ENCODE measurements around the gene ENTPD2.

ENTPD2 gene

DNA sequence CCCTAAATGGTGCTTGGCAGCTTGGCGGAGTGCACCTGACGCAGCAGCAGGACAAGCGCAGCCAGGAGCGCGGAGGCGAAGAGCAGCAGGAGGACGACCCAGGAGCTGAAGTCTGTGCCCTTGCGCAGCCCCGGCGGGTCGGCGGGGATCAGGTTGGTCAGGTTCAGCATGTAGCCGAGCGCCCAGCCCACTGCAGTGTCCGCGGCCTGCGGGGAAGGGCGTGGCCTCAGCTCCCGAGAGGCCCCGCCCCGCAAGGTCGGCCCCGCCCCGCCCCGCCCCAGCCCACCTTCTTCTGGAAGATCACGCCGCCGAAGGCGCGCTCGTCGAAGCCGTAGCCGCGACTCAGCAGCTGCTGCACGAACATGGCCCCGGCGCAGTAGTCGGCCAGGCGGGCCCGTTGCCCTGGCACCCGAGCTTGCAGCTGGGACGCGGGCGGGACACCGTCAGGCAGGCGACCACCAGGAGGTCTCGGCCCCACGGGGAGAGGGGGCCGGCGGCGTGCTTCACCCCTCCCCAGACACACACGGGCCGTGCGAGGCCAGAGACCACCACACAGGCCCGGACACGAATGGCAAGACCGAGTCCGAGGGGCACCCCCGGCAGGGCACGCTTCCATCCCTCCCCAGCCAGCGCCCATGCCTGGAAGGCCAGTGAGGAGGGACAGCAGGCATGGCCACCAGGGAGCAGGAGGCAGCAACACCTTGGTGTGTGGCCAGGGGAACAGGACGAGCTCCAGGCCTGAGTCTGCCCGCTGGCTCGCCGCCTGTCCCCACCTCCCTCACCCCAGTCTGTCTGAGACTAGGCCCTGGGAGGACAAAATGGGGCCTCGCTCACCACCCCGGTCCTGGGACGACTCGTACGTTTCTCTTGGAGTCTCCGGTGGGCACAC is 5.0 kb downstream of the ENTPD2 start:
- no peaks in the 10 kb centered on the region for H3K4me1 ChIP-seq (ENCODE audit: insufficient read depth, low read length)
- H3K9me3 ChIP-seq (ENCODE audit: control insufficient read depth, insufficient read depth, low read length): no peaks in the 10 kb centered on the region
- H3K9ac ChIP-seq (ENCODE audit: low read depth, low read length): no peak overlapping the region
- H3K36me3 ChIP-seq (ENCODE audit: insufficient read depth, low read length): no peaks in the 10 kb centered on the region

DNA sequence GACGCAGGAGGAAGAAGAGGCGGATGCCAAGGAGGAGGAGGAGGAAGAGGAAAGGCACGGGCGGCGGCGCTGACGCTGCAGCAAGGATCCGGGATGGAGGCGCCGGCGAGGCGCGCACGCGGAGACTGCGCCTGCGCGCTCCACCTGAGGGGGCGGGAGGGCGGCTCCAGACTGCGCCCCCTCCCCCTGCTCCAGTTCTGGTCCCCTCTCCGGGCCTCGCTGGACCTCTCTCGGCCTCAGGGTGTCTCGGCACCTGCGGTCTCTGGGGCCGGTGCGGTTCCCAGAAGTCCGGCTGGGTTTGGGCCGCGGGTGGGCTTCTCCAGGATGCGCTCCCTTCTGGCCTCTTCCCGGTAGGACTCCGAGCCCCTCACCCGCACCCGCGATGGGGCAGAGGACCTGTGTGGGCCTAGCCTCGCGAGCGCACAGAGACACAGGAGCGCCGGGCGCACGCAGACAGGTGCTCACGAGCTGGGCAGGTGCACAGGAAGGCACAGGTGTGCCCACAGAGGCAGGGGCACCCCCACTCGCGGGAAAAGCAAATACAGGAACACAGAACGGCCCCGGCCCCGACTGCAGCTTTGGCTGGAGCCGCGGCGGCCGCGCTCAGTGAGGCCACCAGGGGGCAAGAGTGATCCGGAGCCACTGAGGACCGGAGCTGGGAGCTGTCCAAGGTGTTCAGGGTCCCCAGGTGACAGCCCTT is 7.6 kb downstream of the ENTPD2 start, which contains the start of gene NPDC1:
TSS of gene NPDC1 (minus strand) at position 90 of the 700 bp plus-strand sequence. CDS start 188 bp downstream, outside the sequence.
- H3K9ac ChIP-seq (ENCODE audit: low read depth, low read length): peak within 1 kb of the TSS; percentile 58
- H3K4me1 ChIP-seq (ENCODE audit: insufficient read depth, low read length): no peaks in the 10 kb centered on the region; the same call in 1 of the 2 replicates
- H3K9me3 ChIP-seq (ENCODE audit: control insufficient read depth, insufficient read depth, low read length): no peaks in the 10 kb centered on the region
- H3K36me3 ChIP-seq (ENCODE audit: insufficient read depth, low read length): no peaks in the 10 kb centered on the region

DNA sequence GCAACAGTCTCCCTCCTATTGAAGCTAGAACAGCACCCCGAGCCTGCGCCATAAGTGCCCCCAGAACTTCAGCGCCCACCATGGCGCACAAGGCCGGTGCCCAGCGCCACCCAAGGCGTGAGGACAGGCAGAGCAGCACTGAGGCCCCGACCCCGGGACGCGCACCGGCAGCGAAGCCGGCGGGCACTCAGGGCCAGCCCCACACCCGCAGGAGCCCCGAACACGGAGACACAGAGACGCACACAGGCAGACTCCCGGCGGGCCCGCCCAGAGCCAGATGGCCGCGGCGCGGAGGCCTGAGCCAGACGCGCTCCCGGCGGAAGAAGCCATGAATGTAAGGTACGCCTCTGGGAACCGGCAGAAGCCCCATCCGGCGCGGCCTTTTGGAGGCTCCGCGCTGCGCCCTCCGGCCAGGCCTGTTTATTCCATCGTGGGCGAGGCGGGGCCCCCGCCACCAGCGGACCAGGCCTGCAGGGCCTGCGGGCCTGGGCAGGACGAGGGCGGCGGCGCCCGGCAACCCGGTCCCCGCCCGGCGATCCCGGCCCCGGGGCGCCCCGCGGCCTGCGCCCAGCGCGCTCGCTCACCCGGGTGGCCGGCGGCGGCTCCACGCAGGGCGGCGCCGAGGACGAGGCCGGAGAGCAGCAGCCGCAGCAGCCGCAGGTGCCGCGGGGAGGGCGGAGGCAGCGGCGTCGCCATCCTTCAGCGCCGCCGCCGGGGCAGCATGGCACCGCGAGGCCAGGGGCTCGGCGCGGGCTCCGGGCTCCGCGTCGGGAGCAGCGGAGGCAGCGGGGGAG is 8.4 kb downstream of the ENTPD2 start:
- Histone ChIP-seq H3K4me1 (ENCODE audit: insufficient read depth, low read length) (no peaks in the 10 kb centered on the region; the same call in 1 of the 2 replicates), H3K9me3 (ENCODE audit: control insufficient read depth, insufficient read depth, low read length) (no peaks in the 10 kb centered on the region), H3K9ac (ENCODE audit: low read depth, low read length) (peak overlapping the region; percentile 58), H3K36me3 (ENCODE audit: insufficient read depth, low read length) (no peaks in the 10 kb centered on the region)

DNA sequence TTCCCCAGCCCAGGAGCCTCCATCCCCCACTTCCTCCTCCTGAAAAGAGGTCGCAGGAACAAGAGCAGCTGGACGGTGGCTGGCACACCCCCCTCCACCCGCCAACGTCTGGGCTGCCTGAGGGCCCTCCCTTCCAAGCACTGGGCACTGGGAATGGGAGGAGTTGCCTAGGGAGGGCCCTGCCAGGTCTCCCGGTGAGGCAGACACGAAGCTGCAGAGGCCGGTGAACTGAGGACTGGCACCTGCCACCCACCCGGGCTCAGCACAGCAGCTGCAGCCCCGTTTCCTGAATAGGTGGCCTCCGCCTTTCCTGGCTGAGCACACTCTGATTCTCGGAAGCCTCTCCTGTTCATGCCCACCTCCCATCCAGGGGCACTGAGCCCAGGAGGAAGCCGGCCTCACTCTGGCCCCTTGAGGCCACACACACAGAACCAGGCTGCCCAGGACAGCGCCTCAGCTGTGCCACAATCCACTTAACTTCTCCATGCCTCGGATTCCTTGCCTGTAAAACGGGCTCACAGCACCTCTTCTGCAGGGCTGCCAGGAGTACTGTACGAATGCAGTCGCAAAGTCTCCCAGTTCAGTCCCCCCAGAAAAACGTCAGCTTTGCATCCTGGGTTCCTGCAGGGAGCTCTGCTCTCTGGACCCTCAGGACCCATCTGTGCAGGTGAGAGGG is 9.2 kb downstream of the ENTPD2 start:
- no peaks in the 10 kb centered on the region; the same call in 1 of the 2 replicates for H3K4me1 ChIP-seq (ENCODE audit: insufficient read depth, low read length)
- no peaks in the 10 kb centered on the region for H3K9me3 ChIP-seq (ENCODE audit: control insufficient read depth, insufficient read depth, low read length)
- no peaks in the 10 kb centered on the region for H3K36me3 ChIP-seq (ENCODE audit: insufficient read depth, low read length)
- peak overlapping the region; percentile 58; the same call in 1 of the 2 replicates for H3K9ac ChIP-seq (ENCODE audit: low read depth, low read length)

DNA sequence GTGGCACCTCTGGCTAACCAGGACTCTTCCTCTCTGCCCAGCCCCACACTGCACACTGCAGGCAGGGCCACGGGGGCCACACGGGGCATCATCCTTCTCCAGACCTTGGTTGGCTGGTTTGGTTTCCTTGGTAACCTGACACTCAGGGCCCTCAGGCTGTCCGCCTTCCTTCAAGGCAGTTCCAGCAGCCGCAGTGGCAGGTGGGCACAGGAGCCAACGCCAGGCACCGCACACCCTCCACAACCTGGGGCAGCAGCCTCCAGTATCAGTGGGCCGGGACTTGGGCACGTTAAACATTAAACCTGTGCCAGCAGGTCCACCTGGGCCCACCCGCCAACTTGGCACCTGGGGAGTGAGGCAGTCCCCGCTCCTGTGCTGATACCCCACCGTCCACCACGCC is 9.8 kb downstream of the ENTPD2 start:
- Histone ChIP-seq H3K9ac (ENCODE audit: low read depth, low read length) (no peak overlapping the region), H3K36me3 (ENCODE audit: insufficient read depth, low read length) (no peaks in the 10 kb centered on the region), H3K4me1 (ENCODE audit: insufficient read depth, low read length) (no peaks in the 10 kb centered on the region; the same call in 1 of the 2 replicates), H3K9me3 (ENCODE audit: control insufficient read depth, insufficient read depth, low read length) (no peaks in the 10 kb centered on the region)

DNA sequence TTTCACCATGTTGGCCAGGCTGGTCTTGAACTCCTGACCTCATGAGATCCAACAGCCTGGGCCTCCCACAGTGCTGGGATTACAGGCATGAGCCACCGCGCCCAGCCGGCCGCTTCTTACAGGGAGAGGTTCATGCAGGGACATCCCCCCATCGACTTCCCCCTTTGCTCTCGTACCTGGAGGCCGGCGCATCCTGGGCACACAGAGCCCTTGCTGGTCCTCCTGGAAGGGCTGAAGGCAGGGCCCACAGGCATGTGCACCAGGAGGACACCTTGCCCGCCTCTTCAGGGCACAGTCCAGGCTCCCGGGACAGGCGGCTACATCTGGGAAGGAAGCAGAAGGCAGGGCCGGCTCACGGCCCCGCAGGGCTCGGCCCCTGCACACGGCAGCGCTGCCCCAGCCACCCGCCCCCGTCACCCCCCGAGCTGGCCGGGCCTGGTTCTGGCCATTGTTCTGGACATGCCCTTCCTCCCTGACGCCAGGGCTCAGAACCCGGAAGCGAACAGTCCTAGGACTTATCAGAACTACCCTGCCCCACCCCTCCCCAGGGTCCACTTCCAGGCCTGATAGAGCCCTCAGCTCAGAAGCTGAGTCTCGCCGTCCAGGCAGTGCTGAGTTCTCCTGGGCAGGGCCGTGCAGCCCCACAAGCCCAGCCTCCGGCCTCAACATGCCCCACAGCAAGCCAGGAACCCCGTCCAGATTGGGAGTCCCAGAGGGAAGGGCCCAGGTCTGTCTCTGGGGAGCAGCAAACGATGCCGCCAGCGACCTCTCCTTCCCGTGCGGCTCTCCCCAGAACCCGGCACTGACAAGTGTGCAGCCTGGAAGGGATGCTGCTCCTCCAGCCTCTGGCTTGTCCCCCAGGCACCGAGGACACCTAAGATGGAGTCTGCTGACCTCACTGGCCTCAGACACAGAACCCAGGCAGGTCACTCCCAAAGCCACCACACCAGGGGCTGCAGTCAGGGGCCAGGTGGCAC is 10.8 kb downstream of the ENTPD2 start:
- H3K9ac ChIP-seq (ENCODE audit: low read depth, low read length): no peak overlapping the region
- no peaks in the 10 kb centered on the region for H3K36me3 ChIP-seq (ENCODE audit: insufficient read depth, low read length)
- no peaks in the 10 kb centered on the region for H3K9me3 ChIP-seq (ENCODE audit: control insufficient read depth, insufficient read depth, low read length)
- H3K4me1 ChIP-seq (ENCODE audit: insufficient read depth, low read length): no peaks in the 10 kb centered on the region; the same call in 1 of the 2 replicates

DNA sequence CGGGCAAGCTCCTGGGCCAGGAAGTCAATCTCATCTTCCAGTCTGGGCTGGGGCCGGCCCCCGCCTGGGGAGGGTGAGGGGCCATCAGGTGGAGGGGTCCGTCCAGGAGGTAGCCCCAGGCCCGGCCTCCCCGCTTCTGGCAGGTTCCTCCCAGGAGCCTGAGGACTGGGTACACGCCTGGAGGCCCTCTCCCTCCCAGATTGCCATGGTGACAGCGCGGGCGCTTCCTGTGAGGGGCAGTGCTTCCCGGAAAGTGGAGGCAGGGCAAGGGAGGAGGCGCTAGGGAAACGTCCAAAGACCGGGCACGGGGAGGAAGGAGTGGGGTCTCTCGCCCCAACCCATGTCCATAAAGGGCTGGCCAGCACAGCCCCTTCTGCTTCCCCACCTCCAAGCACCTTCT is 12.7 kb downstream of the ENTPD2 start:
- no peaks in the 10 kb centered on the region; the same call in 1 of the 2 replicates for H3K4me1 ChIP-seq (ENCODE audit: insufficient read depth, low read length)
- no peaks in the 10 kb centered on the region for H3K36me3 ChIP-seq (ENCODE audit: insufficient read depth, low read length)
- H3K9ac ChIP-seq (ENCODE audit: low read depth, low read length): no peak overlapping the region; the same call in 1 of the 2 replicates
- no peaks in the 10 kb centered on the region for H3K9me3 ChIP-seq (ENCODE audit: control insufficient read depth, insufficient read depth, low read length)

DNA sequence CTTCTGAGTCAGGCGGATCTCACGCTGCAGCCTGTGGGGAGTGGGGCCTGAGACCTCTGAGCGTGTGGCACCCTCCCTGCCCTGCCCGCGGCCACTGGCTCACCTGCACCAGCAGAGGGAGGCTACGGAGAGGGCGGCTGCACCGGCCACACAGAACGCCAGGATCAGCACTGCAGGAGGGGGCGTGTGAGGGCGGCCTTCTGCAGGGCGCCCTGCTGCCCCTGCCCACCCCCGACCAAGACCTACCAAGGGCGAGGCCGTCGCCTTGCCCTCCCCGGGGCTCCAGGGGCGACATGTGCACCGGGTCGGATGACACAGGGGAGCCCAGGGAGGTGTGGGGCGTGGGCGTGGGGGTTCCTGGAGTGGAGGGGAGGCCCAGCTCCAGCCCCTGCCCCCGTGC is 13.3 kb downstream of the ENTPD2 start:
- Histone ChIP-seq H3K36me3 (ENCODE audit: insufficient read depth, low read length) (no peaks in the 10 kb centered on the region), H3K9ac (ENCODE audit: low read depth, low read length) (no peak overlapping the region; the same call in 1 of the 2 replicates), H3K9me3 (ENCODE audit: control insufficient read depth, insufficient read depth, low read length) (no peaks in the 10 kb centered on the region)

DNA sequence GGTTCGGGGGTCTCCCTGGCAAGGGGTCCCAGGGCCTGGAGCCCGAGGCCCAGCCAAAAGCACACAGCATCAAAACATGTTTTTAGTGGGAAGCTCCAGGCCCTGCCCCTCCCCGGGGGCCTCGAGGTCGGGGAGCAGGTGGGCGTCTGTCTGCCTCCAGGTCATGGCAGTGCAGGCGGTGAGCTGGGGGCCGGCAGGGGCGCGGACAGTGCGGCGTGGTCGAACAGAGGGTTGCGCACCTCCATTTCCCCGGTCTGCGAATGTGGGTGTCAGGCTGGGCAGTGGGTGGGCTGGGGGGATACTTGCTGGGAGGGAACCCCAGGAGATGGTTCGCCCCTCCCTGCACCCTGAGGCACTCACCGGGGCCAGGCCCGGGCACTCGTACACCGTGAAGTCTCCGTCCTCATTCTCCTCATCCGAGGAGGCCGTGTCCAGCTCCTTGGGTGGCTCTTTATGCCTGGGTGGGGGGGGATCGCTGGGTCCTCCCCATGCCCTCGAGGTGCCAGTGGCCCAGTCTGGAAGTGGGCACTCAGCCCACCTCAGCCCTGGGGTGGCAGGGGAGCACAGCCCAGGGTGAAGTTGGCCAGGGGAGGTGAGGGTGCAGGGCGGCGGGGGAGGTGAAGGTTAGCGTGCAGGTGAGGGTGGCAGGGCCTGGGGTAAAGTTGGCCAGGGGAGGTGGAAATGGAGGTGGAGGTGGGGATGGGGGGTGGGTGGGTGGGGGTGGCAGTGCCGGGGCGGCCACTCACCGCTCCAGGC is 14.1 kb downstream of the ENTPD2 start:
- Histone ChIP-seq H3K36me3 (ENCODE audit: insufficient read depth, low read length) (no peaks in the 10 kb centered on the region), H3K9me3 (ENCODE audit: control insufficient read depth, insufficient read depth, low read length) (no peaks in the 10 kb centered on the region), H3K4me1 (ENCODE audit: insufficient read depth, low read length) (no peaks in the 10 kb centered on the region; the same call in 1 of the 2 replicates), H3K9ac (ENCODE audit: low read depth, low read length) (no peak overlapping the region)

More for the DNA sequence above, 13.3 kb downstream of the ENTPD2 start:
- H3K4me1 ChIP-seq (ENCODE audit: insufficient read depth, low read length): no peaks in the 10 kb centered on the region; the same call in 1 of the 2 replicates

DNA sequence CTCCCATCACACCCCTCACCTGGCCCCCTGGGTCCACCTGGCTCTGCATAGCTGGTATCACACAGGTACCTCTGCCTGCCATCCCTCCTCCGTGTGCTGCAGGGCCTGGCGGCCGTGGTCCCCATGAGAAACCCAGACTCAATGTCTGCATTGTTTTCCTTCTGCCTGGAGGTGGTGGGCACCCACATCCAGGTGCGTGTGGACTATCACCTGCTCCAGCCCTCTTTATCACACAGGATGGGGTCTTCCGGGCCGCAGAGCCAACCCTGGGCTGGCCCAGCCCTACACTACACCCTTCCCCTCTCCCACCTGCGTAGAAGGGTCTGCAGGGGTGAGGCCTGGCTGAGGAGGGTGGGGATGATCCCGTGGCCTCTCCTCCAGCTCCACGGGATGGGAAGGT is 14.9 kb downstream of the ENTPD2 start:
- no peaks in the 10 kb centered on the region for H3K36me3 ChIP-seq (ENCODE audit: insufficient read depth, low read length)
- no peaks in the 10 kb centered on the region for H3K9me3 ChIP-seq (ENCODE audit: control insufficient read depth, insufficient read depth, low read length)
- H3K9ac ChIP-seq (ENCODE audit: low read depth, low read length): no peak overlapping the region
- no peaks in the 10 kb centered on the region; the same call in 1 of the 2 replicates for H3K4me1 ChIP-seq (ENCODE audit: insufficient read depth, low read length)

DNA sequence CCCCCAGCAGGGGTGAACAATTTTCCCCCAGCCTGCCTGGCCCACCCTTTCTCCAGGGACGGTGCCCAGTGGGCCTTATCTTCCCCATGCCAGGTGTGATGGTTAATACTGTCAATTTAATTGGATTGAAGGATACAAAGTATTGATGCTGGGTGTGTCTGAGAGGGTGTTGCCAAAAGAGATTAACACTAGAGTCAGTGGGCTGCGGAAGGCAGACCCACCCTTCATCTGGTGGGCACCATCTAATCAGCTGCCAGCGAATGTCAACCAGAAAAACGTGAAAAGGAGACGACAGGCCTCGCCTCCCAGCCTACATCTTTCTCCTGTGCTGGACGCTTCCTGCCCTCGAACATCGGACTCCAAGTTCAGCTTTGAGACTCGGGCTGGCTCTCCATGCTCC is 16.4 kb downstream of the ENTPD2 start:
- Histone ChIP-seq H3K9me3 (ENCODE audit: control insufficient read depth, insufficient read depth, low read length) (no peaks in the 10 kb centered on the region), H3K36me3 (ENCODE audit: insufficient read depth, low read length) (no peaks in the 10 kb centered on the region), H3K4me1 (ENCODE audit: insufficient read depth, low read length) (no peaks in the 10 kb centered on the region; the same call in 1 of the 2 replicates), H3K9ac (ENCODE audit: low read depth, low read length) (no peak overlapping the region)

DNA sequence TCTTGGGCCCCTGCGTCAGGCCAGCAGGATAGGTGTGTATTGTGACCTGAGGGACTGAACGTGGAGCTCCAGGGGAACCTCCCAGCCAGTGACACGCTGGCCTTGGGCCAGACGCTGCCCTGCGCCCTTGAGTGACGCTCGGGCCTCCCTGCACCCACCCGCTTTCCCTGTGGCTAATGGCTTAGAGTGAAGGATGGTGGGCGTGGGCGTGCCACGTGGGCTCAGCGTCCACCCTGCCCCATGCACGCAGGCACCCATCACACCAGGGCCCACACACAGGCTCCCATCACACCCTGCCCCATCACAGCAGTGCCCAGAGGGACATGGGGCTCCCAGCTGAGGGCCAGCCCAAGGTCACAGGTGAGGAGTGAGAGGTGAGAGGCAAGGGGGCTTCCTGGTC is 16.8 kb downstream of the ENTPD2 start:
- no peaks in the 10 kb centered on the region for H3K36me3 ChIP-seq (ENCODE audit: insufficient read depth, low read length)
- H3K9me3 ChIP-seq (ENCODE audit: control insufficient read depth, insufficient read depth, low read length): no peaks in the 10 kb centered on the region
- no peaks in the 10 kb centered on the region; the same call in 1 of the 2 replicates for H3K4me1 ChIP-seq (ENCODE audit: insufficient read depth, low read length)
- H3K9ac ChIP-seq (ENCODE audit: low read depth, low read length): no peak overlapping the region
